MM.1S (cell line): ENCODE data around the gene PHF21B.

Experiments
- DNase-seq: peaks from one replicate; pipeline ENCODE4 v3.0.0-alpha.2; 2015
- H2AFZ ChIP-seq: fragments of 300-600 bp; sonication (generic); 2 replicates; pipeline ENCODE4 v1.6.0; 2016; ENCODE audit warnings: antibody characterized with exemption, low read length
- H3F3A ChIP-seq: fragments of 300-600 bp; sonication (generic); 2 replicates; pipeline ENCODE4 v1.6.1; 2016; ENCODE audit warnings: mild to moderate bottlenecking, antibody characterized with exemption, low read length, moderate library complexity, mixed read lengths; ENCODE audit not compliant: insufficient read depth
- H3K27ac ChIP-seq: fragments of 300-600 bp; sonication (generic); 2 replicates; pipeline ENCODE4 v1.5.1; 2016; ENCODE audit warnings: mild to moderate bottlenecking, low read length
- H3K27me3 ChIP-seq: fragments of 300-600 bp; sonication (generic); replicated peaks from 2 replicates; pipeline ENCODE4 v1.6.0; 2016; ENCODE audit warnings: low read length; ENCODE audit not compliant: insufficient read depth
- H3K36me3 ChIP-seq: fragments of 300-600 bp; sonication (generic); replicated peaks from 2 replicates; pipeline ENCODE4 v1.6.1; 2016; ENCODE audit warnings: mild to moderate bottlenecking, low read length, mixed read lengths; ENCODE audit not compliant: insufficient read depth
- H3K4me1 ChIP-seq: fragments of 300-600 bp; sonication (generic); 2 replicates; pipeline ENCODE4 v1.6.1; 2016; ENCODE audit warnings: low read length, mixed read lengths
- H3K4me2 ChIP-seq: fragments of 300-600 bp; sonication (generic); 2 replicates; pipeline ENCODE4 v1.6.0; 2016; ENCODE audit warnings: low read depth, low read length
- H3K4me3 ChIP-seq: fragments of 300-600 bp; sonication (generic); 2 replicates; pipeline ENCODE4 v1.5.1; 2016; ENCODE audit warnings: low read length, mixed read lengths
- H3K79me2 ChIP-seq: fragments of 300-600 bp; sonication (generic); 2 replicates; pipeline ENCODE4 v1.6.1; 2016; ENCODE audit warnings: mixed run types, low read length, mixed read lengths
- H3K9ac ChIP-seq: fragments of 300-600 bp; sonication (generic); 2 replicates; pipeline ENCODE4 v1.6.1; 2016; ENCODE audit warnings: low read length, mixed read lengths
- H3K9me2 ChIP-seq: fragments of 300-600 bp; sonication (generic); replicated peaks from 2 replicates; pipeline ENCODE4 v1.6.1; 2016; ENCODE audit warnings: mild to moderate bottlenecking, low read length, mixed read lengths; ENCODE audit not compliant: insufficient read depth
- H3K9me3 ChIP-seq: fragments of 300-600 bp; sonication (generic); replicated peaks from 2 replicates; pipeline ENCODE4 v1.6.1; 2016; ENCODE audit warnings: mild to moderate bottlenecking, low read length, mixed read lengths; ENCODE audit not compliant: insufficient read depth
- H4K20me1 ChIP-seq: fragments of 300-600 bp; sonication (generic); 2 replicates; pipeline ENCODE4 v1.6.1; 2016; ENCODE audit warnings: mild to moderate bottlenecking, low read length, moderate library complexity, mixed read lengths; ENCODE audit not compliant: insufficient read depth
- CTCF ChIP-seq: fragments of 300-600 bp; sonication (generic); IDR thresholded peaks from 2 replicates; pipeline ENCODE4 v1.5.1; 2016; ENCODE audit warnings: antibody characterized with exemption, low read length, mixed read lengths
- EZH2 ChIP-seq: fragments of 300-600 bp; sonication (generic); optimal IDR thresholded peaks from 2 replicates; pipeline ENCODE3; 2017; ENCODE audit warnings: low read depth, mild to moderate bottlenecking, antibody characterized with exemption, low read length, mixed read lengths
- EZH2phosphoT487 ChIP-seq: fragments of 300-600 bp; sonication (generic); IDR thresholded peaks from 2 replicates; pipeline ENCODE4 v1.6.1; 2018; ENCODE audit warnings: antibody characterized with exemption, low read length

Gene PHF21B

GRCh38 chr22:44991218-44991617 lies 18.6 kb downstream of the PHF21B start:
- no peak overlapping the region for H3K4me2 ChIP-seq
- H3K36me3 ChIP-seq: no peaks in the 10 kb centered on the region
- no peaks in the 10 kb centered on the region for H3K4me1 ChIP-seq
- no peaks in the 10 kb centered on the region for H4K20me1 ChIP-seq
- no peaks in the 10 kb centered on the region for H3K9me2 ChIP-seq
- H3K27me3 ChIP-seq: peaks cover 83% of the 10 kb centered on the region
- H3K27ac ChIP-seq: no peak overlapping the region
- no peaks in the 10 kb centered on the region for H3F3A ChIP-seq
- no peaks in the 10 kb centered on the region for H3K79me2 ChIP-seq
- no peak overlapping the region for H2AFZ ChIP-seq
- no peak overlapping the region for H3K9ac ChIP-seq
- no peak overlapping the region for H3K4me3 ChIP-seq
- TF ChIP-seq EZH2: no peak
- no peak for TF ChIP-seq EZH2phosphoT487
- no peak for TF ChIP-seq CTCF
- no peak for DNase-seq
- H3K9me3 ChIP-seq: no peaks in the 10 kb centered on the region

DNA sequence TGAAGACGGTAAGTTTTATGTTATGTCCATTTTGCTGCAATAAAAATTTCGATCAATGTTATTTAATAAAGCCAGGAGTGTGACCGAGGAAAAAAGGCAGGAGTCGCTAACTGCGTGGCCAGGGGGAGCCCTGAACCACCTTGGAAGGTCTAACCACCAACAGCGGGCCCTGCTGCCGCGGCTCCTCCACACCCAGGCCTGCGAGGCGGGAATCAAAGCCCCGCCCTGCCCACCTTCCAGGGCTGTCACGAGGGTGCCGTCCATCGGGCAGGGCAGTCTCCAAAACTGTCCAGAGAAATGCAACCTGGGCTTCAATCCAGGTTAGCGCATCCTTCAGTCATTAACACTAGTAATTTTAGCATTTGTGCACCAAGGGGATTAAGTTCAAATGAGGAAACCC lies 19.0 kb downstream of the PHF21B start:
- H3F3A ChIP-seq: no peaks in the 10 kb centered on the region
- H3K4me1 ChIP-seq: no peaks in the 10 kb centered on the region
- peaks cover 79% of the 10 kb centered on the region for H3K27me3 ChIP-seq
- no peak for DNase-seq
- H3K9me2 ChIP-seq: no peaks in the 10 kb centered on the region
- no peaks in the 10 kb centered on the region for H3K9me3 ChIP-seq
- H4K20me1 ChIP-seq: no peaks in the 10 kb centered on the region
- no peak for TF ChIP-seq EZH2phosphoT487
- TF ChIP-seq EZH2: no peak
- no peak for TF ChIP-seq CTCF
- no peak overlapping the region for H3K4me2 ChIP-seq
- H2AFZ ChIP-seq: no peak overlapping the region
- no peak overlapping the region for H3K9ac ChIP-seq
- H3K4me3 ChIP-seq: no peak overlapping the region
- no peaks in the 10 kb centered on the region for H3K36me3 ChIP-seq
- no peak overlapping the region for H3K27ac ChIP-seq
- H3K79me2 ChIP-seq: no peaks in the 10 kb centered on the region

GRCh38 chr22:44990328-44990727 lies 19.5 kb downstream of the PHF21B start:
- Histone ChIP-seq H3K79me2 (no peaks in the 10 kb centered on the region), H3K4me3 (no peak overlapping the region), H3K27me3 (peaks cover 76% of the 10 kb centered on the region), H3F3A (no peaks in the 10 kb centered on the region), H3K4me2 (no peak overlapping the region), H4K20me1 (no peaks in the 10 kb centered on the region), H3K9ac (no peak overlapping the region), H2AFZ (no peak overlapping the region), H3K9me3 (no peaks in the 10 kb centered on the region), H3K27ac (no peak overlapping the region), H3K4me1 (no peaks in the 10 kb centered on the region), H3K9me2 (no peaks in the 10 kb centered on the region), H3K36me3 (no peaks in the 10 kb centered on the region)
- no peak for DNase-seq
- TF ChIP-seq EZH2phosphoT487: no peak
- no peak for TF ChIP-seq CTCF
